Heart right ventricle (tissue), 16 donors: ENCODE results near the gene UBD. TPM values are rescaled to one million over a fixed set of nuclear protein-coding genes. Genes with fewer than 3 reads are reported as not detected.

Source experiments
- ATAC-seq, 8 donors: fragments of 200-7000 bp; cut with Tn5 transposase; one replicate each; pipeline ENCODE4 v1.9.1; 2020; ENCODE audit warnings: mild to moderate bottlenecking in 8 of 8, moderate library complexity in 8 of 8, moderate number of reproducible peaks in 1 of 8
- DNase-seq, 2 donors: peaks; one replicate each; pipeline ENCODE4 v3.0.0-alpha.2; 2020
- H3K27ac ChIP-seq, 10 donors: fragments of 200-600 bp; sonication (generic) in 2 of 10; one replicate each; pipeline versions ENCODE4 v1.5.0 to v1.8.0; 2020 to 2022; ENCODE audit warnings: mild to moderate bottlenecking in 3 of 10
- H3K27me3 ChIP-seq, 7 donors: fragments of 200-600 bp; one replicate each; pipeline ENCODE4 v1.8.0; 2021 to 2022; ENCODE audit warnings: mild to moderate bottlenecking in 2 of 7
- H3K36me3 ChIP-seq, 9 donors: fragments of 200-600 bp; sonication (generic) in 1 of 9; one replicate each; pipeline versions ENCODE4 v1.5.0 to v1.8.0; 2020 to 2022; ENCODE audit warnings: mild to moderate bottlenecking in 2 of 9
- H3K4me1 ChIP-seq, 9 donors: fragments of 200-600 bp; sonication (generic) in 1 of 9; one replicate each; pipeline versions ENCODE4 v1.5.0 to v1.8.0; 2020 to 2022; ENCODE audit warnings: mild to moderate bottlenecking in 4 of 9
- H3K4me3 ChIP-seq, 10 donors: fragments of 200-600 bp; sonication (generic) in 2 of 10; one replicate each; pipeline versions ENCODE4 v1.5.0 to v1.8.0; 2020 to 2022; ENCODE audit warnings: mild to moderate bottlenecking in 7 of 10, moderate library complexity in 2 of 10
- H3K9me3 ChIP-seq, 11 donors: fragments of 200-600 bp in 10 of 11; sonication (generic) in 2 of 11; one replicate each; pipeline versions ENCODE4 v1.5.0 to v1.8.0; 2013 to 2022; ENCODE audit warnings: mild to moderate bottlenecking in 2 of 11, control low read depth in 1 of 11, moderate library complexity in 1 of 11
- CTCF ChIP-seq, 9 donors: fragments of 200-600 bp; sonication (generic) in 2 of 9; IDR thresholded peaks; one replicate each; pipeline versions ENCODE4 v1.5.0 to v1.8.0; 2021 to 2022; ENCODE audit warnings: antibody characterized with exemption in 9 of 9, mild to moderate bottlenecking in 5 of 9, moderate library complexity in 1 of 9
- WGBS, 2 donors: extraction: QIAGEN DNeasy Blood & Tissue Kit; methylation state at CpG; one replicate each; pipeline ENCODE4 v1.1.7; 2013; ENCODE audit warnings: inconsistent platforms in 1 of 2; 5-methylcytosine and 5-hydroxymethylcytosine counted together
- intact Hi-C, 10 donors: fragments of 100-400 bp; cut with DNase I; formaldehyde crosslinking; loops; one replicate each; pipeline versions ENCODE4 v1.11.1 to v1.14.2; 2022
- polyA plus RNA-seq, 2 donors: library from polyadenylated mRNA; stranded (reverse); fragments of 200-250 nt; gene quantifications; one replicate each; pipeline ENCODE4 v1.2.3, GENCODE V29; 2013
- total RNA-seq, 10 donors: library from RNA; stranded (reverse); fragmentation: NEBNext Ultra II Directional in 3 of 10; extraction: Animal tissue kit (Norgen Biotek cat#: 25700) in 3 of 10; gene quantifications; one replicate each; pipeline versions ENCODE4 v1.2.1 to v1.2.4, GENCODE V29; 2021 to 2023
- donor health status: Arrhythmogenic right ventricular cardiomyopathy.
- donor health status: ischemic (EF 13 %, LVEDD 7.1; RV severe dilation, severe dysfunction).
- donor health status: healthy with polysubstance abuse.
- donor health status: DM: no; HTN: yes; CAD: no.
- donor health status: DM: no; HTN: no; CAD: no.
- donor health status: ischemic (EF 25% LVEDD 6.9; RV normal size, moderate dysfunction).
- donor health status: ischemic (EF 25% LVEDD 5.7; RV mildly dilated, moderate dysfunction).
- donor health status: healthy.
- donor health status: DM: yes; HTN: yes; CAD: no.
- donor health status: Ischemic cardiomyopathy.
- donor health status: ischemic (EF 35%, LVEDD 5.7; RV mildly dilated, moderate dysfunction).
- donor health status: nonischemic (EF 11% LVEDD 7.7; RV severe dilation, severe dysfunction).
- donor health status: DM: yes; HTN: yes; CAD: no.
- donor health status: PGD.
- donor health status: ischemic (EF 29% LVEDD 5.4; RV normal size, mild dysfunction).
- donor health status: nonischemic (EF 23%, LVEDD 6.1; RV moderate dilation, normal function).

UBD gene
- total and polyA plus RNA-seq, 12 donors: 0.23 to 53.8 (median 0.42) TPM; not detected in 7

GRCh38 chr6:29602564-29603361, 43.2 kb upstream of the UBD start:
- ATAC-seq (no peak), DNase-seq (no peak)
- no peaks in the 10 kb centered on the region for H3K4me1 ChIP-seq
- H3K4me3 ChIP-seq: no peak overlapping the region
- H3K9me3 ChIP-seq: no peaks in the 10 kb centered on the region
- intact Hi-C loops: no loop called here
- no peak overlapping the region for H3K27ac ChIP-seq
- TF ChIP-seq CTCF (IDR thresholded peaks at IDR 0.05): peak in 1 of 9 donors; percentile 10
- H3K36me3 ChIP-seq: peaks cover 0 to 77% (median 27%) of the 10 kb centered on the region in 9 donors
- no peaks in the 10 kb centered on the region for H3K27me3 ChIP-seq
- 86 to 89% methylated on average over 12 of the region's 12 CpGs for WGBS, 2 donors

GRCh38 chr6:29598172-29598747, 38.7 kb upstream of the UBD start:
- 56 to 59% methylated on average over 2 of the region's 2 CpGs for WGBS, 2 donors
- ATAC-seq: peak in 1 of 8 donors; percentile 35
- intact Hi-C loops: no loop called here

GRCh38 chr6:29597184-29597583, 37.7 kb upstream of the UBD start:
- intact Hi-C loops: no loop called here
- Histone ChIP-seq H3K4me3 (no peak overlapping the region), H3K36me3 (peaks cover 0 to 23% (median 0%) of the 10 kb centered on the region in 9 donors), H3K9me3 (no peaks in the 10 kb centered on the region), H3K4me1 (no peaks in the 10 kb centered on the region), H3K27me3 (peaks cover 0 to 5% (median 0%) of the 10 kb centered on the region in 7 donors), H3K27ac (no peak overlapping the region)
- no peak for DNase-seq
- ATAC-seq: no peak
- WGBS, 2 donors: 87 to 96% methylated on average over 2 of the region's 2 CpGs
- TF ChIP-seq CTCF (IDR thresholded peaks at IDR 0.05): no peak

More at GRCh38 chr6:29598172-29598747, 38.7 kb upstream of the UBD start:
- no peaks in the 10 kb centered on the region for H3K9me3 ChIP-seq
- TF ChIP-seq CTCF (IDR thresholded peaks at IDR 0.05): no peak
- no peak for DNase-seq
- no peaks in the 10 kb centered on the region for H3K4me1 ChIP-seq
- no peak overlapping the region for H3K27ac ChIP-seq
- H3K36me3 ChIP-seq: peaks cover 0 to 34% (median 7%) of the 10 kb centered on the region in 9 donors
- no peak overlapping the region for H3K4me3 ChIP-seq
- H3K27me3 ChIP-seq: peaks cover 0 to 4% (median 0%) of the 10 kb centered on the region in 7 donors

GRCh38 chr6:29596381-29596900, 36.9 kb upstream of the UBD start:
- Histone ChIP-seq H3K27ac (no peak overlapping the region), H3K4me1 (no peaks in the 10 kb centered on the region), H3K36me3 (peaks cover 0 to 16% (median 0%) of the 10 kb centered on the region in 9 donors), H3K4me3 (no peak overlapping the region), H3K9me3 (no peaks in the 10 kb centered on the region), H3K27me3 (peaks cover 0 to 13% (median 4%) of the 10 kb centered on the region in 7 donors)
- 78 to 80% methylated on average over 6 of the region's 6 CpGs for WGBS, 2 donors
- no peak for ATAC-seq
- TF ChIP-seq CTCF (IDR thresholded peaks at IDR 0.05): no peak
- intact Hi-C loops: no loop called here
- no peak for DNase-seq
